H9 (cell line): Measurements from ENCODE around the gene LIF. TPM values are rescaled to one million over a fixed set of nuclear protein-coding genes. Genes with fewer than 3 reads are reported as not detected.

Experiments
- DNase-seq: peaks from one replicate; pipeline ENCODE4 v3.0.0-alpha.2; 2017
- H2AFZ ChIP-seq: one replicate; pipeline ENCODE4 v1.6.1; 2013; ENCODE audit warnings: mild to moderate bottlenecking, low read length, control low read depth, moderate library complexity
- H2AK5ac ChIP-seq: 2 replicates; pipeline ENCODE4 v1.6.1; 2013; ENCODE audit warnings: low read length, control low read depth, mixed read lengths; ENCODE audit not compliant: insufficient read length
- H2BK120ac ChIP-seq: one replicate; pipeline ENCODE4 v1.6.1; 2013; ENCODE audit warnings: low read depth, mild to moderate bottlenecking, low read length, control low read depth, inconsistent platforms; ENCODE audit not compliant: poor library complexity, severe bottlenecking
- H2BK12ac ChIP-seq: 2 replicates; pipeline ENCODE4 v1.6.1; 2013; ENCODE audit warnings: low read length, control low read depth, mixed read lengths, low read depth; ENCODE audit not compliant: insufficient read length
- H2BK15ac ChIP-seq: 2 replicates; pipeline ENCODE4 v1.6.1; 2013; ENCODE audit warnings: low read depth, low read length, control low read depth
- H2BK20ac ChIP-seq: one replicate; pipeline ENCODE4 v1.6.1; 2013; ENCODE audit warnings: low read depth, mild to moderate bottlenecking, low read length, control low read depth, inconsistent platforms; ENCODE audit not compliant: poor library complexity, severe bottlenecking
- H2BK5ac ChIP-seq: 2 replicates; pipeline ENCODE4 v1.6.1; 2013; ENCODE audit warnings: low read length, control low read depth, mixed read lengths; ENCODE audit not compliant: insufficient read length
- H3K14ac ChIP-seq: 2 replicates; pipeline ENCODE4 v1.6.1; 2013; ENCODE audit warnings: low read length, control low read depth; ENCODE audit not compliant: insufficient read depth
- H3K18ac ChIP-seq: 2 replicates; pipeline ENCODE4 v1.6.1; 2013; ENCODE audit warnings: low read depth, mild to moderate bottlenecking, mixed read lengths, low read length, control low read depth; ENCODE audit not compliant: insufficient read length
- H3K23ac ChIP-seq: 2 replicates; pipeline ENCODE4 v1.6.1; 2013; ENCODE audit warnings: low read length, control low read depth, mixed read lengths, low read depth; ENCODE audit not compliant: insufficient read length
- H3K23me2 ChIP-seq: 2 replicates; pipeline ENCODE4 v1.6.1; 2013; ENCODE audit warnings: low read depth, mild to moderate bottlenecking, mixed read lengths, low read length, control low read depth; ENCODE audit not compliant: insufficient read length, poor library complexity, severe bottlenecking
- H3K27ac ChIP-seq: 2 replicates; pipeline ENCODE4 v1.5.1; 2013; ENCODE audit warnings: low read length, control low read depth, mixed read lengths, low read depth; ENCODE audit not compliant: insufficient read length
- H3K27me3 ChIP-seq: 2 replicates; pipeline ENCODE4 v1.6.1; 2013; ENCODE audit warnings: low read length, control low read depth, inconsistent platforms; ENCODE audit not compliant: insufficient read depth
- H3K4ac ChIP-seq: 2 replicates; pipeline ENCODE4 v1.6.1; 2013; ENCODE audit warnings: low read depth, mild to moderate bottlenecking, control low read depth, inconsistent platforms, low read length, moderate library complexity
- H3K4me1 ChIP-seq: 2 replicates; pipeline ENCODE4 v1.6.1; 2013; ENCODE audit warnings: low read length, control low read depth, inconsistent platforms; ENCODE audit not compliant: insufficient read depth
- H3K4me2 ChIP-seq: 2 replicates; pipeline ENCODE4 v1.6.1; 2013; ENCODE audit warnings: low read length, control low read depth, mixed read lengths; ENCODE audit not compliant: insufficient read length, insufficient read depth
- H3K56ac ChIP-seq: 2 replicates; pipeline ENCODE4 v1.6.1; 2013; ENCODE audit warnings: low read depth, mild to moderate bottlenecking, mixed read lengths, low read length, control low read depth; ENCODE audit not compliant: insufficient read length
- H3K79me1 ChIP-seq: 2 replicates; pipeline ENCODE4 v1.6.1; 2013; ENCODE audit warnings: low read depth, mild to moderate bottlenecking, moderate library complexity, low read length, control low read depth, inconsistent platforms; ENCODE audit not compliant: insufficient read depth, poor library complexity, severe bottlenecking
- H3K79me2 ChIP-seq: 2 replicates; pipeline ENCODE4 v1.6.1; 2013; ENCODE audit warnings: low read length, control low read depth, inconsistent platforms; ENCODE audit not compliant: insufficient read depth
- H3K9ac ChIP-seq: 2 replicates; pipeline ENCODE4 v1.6.1; 2013; ENCODE audit warnings: low read length, control low read depth, mixed read lengths; ENCODE audit not compliant: insufficient read length; ENCODE audit errors: extremely low read depth
- H3K9me3 ChIP-seq: one replicate; pipeline ENCODE4 v1.6.1; 2013; ENCODE audit warnings: low read depth, low read length, inconsistent platforms; ENCODE audit not compliant: control insufficient read depth
- H3T11ph ChIP-seq: one replicate; pipeline ENCODE4 v1.6.1; 2013; ENCODE audit warnings: mild to moderate bottlenecking, low read length, control low read depth, inconsistent platforms
- H4K20me1 ChIP-seq: one replicate; pipeline ENCODE4 v1.6.1; 2013; ENCODE audit not compliant: control insufficient read depth, insufficient read length, insufficient read depth
- H4K5ac ChIP-seq: 2 replicates; pipeline ENCODE4 v1.6.1; 2013; ENCODE audit warnings: low read depth, mild to moderate bottlenecking, mixed read lengths, low read length, control low read depth; ENCODE audit not compliant: insufficient read length
- H4K8ac ChIP-seq: replicated peaks from 2 replicates; pipeline ENCODE4 v1.6.1; 2013; ENCODE audit warnings: low read length, control low read depth, mixed read lengths, low read depth; ENCODE audit not compliant: insufficient read length
- H4K91ac ChIP-seq: 2 replicates; pipeline ENCODE4 v1.6.1; 2013; ENCODE audit warnings: low read depth, mild to moderate bottlenecking, moderate library complexity, mixed read lengths, low read length, control low read depth; ENCODE audit not compliant: insufficient read length
- H3K27ac Mint-ChIP-seq, 3 experiments: 2 replicates in 2 of 3; 3 replicates in 1 of 3; pipeline ENCODE4 v1.8.0; 2020 to 2021; ENCODE audit warnings: mixed read lengths in 3 of 3, mild to moderate bottlenecking in 1 of 3, moderate library complexity in 1 of 3
- H3K27me3 Mint-ChIP-seq: 2 replicates; pipeline ENCODE4 v1.8.0; 2021; ENCODE audit warnings: low read depth, mild to moderate bottlenecking, moderate library complexity, mixed read lengths
- H3K36me3 Mint-ChIP-seq, 3 experiments: 2 replicates in 2 of 3; 3 replicates in 1 of 3; pipeline ENCODE4 v1.8.0; 2020 to 2021; ENCODE audit warnings: low read depth in 3 of 3, mixed read lengths in 3 of 3; ENCODE audit not compliant: insufficient read depth in 1 of 3
- H3K4me1 Mint-ChIP-seq, 2 experiments: 2 replicates each; pipeline ENCODE4 v1.8.0; 2020; ENCODE audit warnings: mixed read lengths in 2 of 2
- H3K4me3 Mint-ChIP-seq, 2 experiments: 2 replicates in 1 of 2; 3 replicates in 1 of 2; pipeline ENCODE4 v1.8.0; 2020 to 2021; ENCODE audit warnings: mild to moderate bottlenecking in 2 of 2, mixed read lengths in 2 of 2, moderate library complexity in 1 of 2
- H3K9me3 Mint-ChIP-seq, 2 experiments: 2 replicates in 1 of 2; 3 replicates in 1 of 2; pipeline ENCODE4 v1.8.0; 2020; ENCODE audit warnings: mild to moderate bottlenecking in 2 of 2, mixed read lengths in 2 of 2, moderate library complexity in 1 of 2
- CTCF ChIP-seq: fragments of 200-600 bp; sonication (generic); conservative IDR thresholded peaks from 3 replicates; pipeline ENCODE4 v1.8.0; 2021; ENCODE audit warnings: antibody characterized with exemption, mild to moderate bottlenecking
- WGBS: extraction: QIAGEN DNeasy Blood & Tissue Kit; methylation state at CpG from one replicate; pipeline ENCODE4 v1.1.7; 2013; ENCODE audit warnings: missing lambda C conversion rate, low lambda C conversion rate, mixed read lengths; ENCODE audit not compliant: insufficient read length; ENCODE audit errors: extremely low coverage; 5-methylcytosine and 5-hydroxymethylcytosine counted together
- total RNA-seq: library from RNA; stranded (reverse); gene quantifications from 2 replicates; pipeline ENCODE4 v1.2.1, GENCODE V29; 2021

Gene LIF
- total RNA-seq, 1 experiment from 2014 or later, result 6.1 TPM

- Mint-ChIP-seq H3K36me3 (no peaks in the 10 kb centered on the region), H3K27me3 (peaks cover 11% of the 10 kb centered on the region), H3K4me1 (peaks cover 4 to 12% of the 10 kb centered on the region in 2 experiments), H3K4me3 (no peak overlapping the region), H3K27ac (no peak overlapping the region), H3K9me3 (no peaks in the 10 kb centered on the region)
- no peak overlapping the region for H3K27ac ChIP-seq
- no peak overlapping the region for H4K91ac ChIP-seq
- no peaks in the 10 kb centered on the region for H3K23me2 ChIP-seq
- H3K23ac ChIP-seq, result no peak overlapping the region
- no peaks in the 10 kb centered on the region for H4K20me1 ChIP-seq
- no CpG with 5 or more reads among the region's 9 CpGs for WGBS
- no peak overlapping the region for H3K4me2 ChIP-seq
- no peak overlapping the region for H2BK15ac ChIP-seq
- H2AK5ac ChIP-seq, result no peak overlapping the region
- no peak overlapping the region for H2AFZ ChIP-seq
- no peak overlapping the region for H3K9ac ChIP-seq
- no peak overlapping the region for H3K56ac ChIP-seq
- H3K27me3 ChIP-seq, result no peaks in the 10 kb centered on the region; the same call in 1 of the 2 replicates
- no peak for TF ChIP-seq CTCF
- DNase-seq, result no peak
- H3T11ph ChIP-seq, result no peak overlapping the region
- no peak overlapping the region; the same call in 1 of the 2 replicates for H3K14ac ChIP-seq
- H3K4me1 ChIP-seq, result no peaks in the 10 kb centered on the region
- no peak overlapping the region for H2BK20ac ChIP-seq
- H4K8ac ChIP-seq, result no peak overlapping the region
- H3K79me2 ChIP-seq, result no peaks in the 10 kb centered on the region
- no peak overlapping the region for H3K18ac ChIP-seq
- no peak overlapping the region for H2BK5ac ChIP-seq
- H3K9me3 ChIP-seq, result no peaks in the 10 kb centered on the region
- H3K79me1 ChIP-seq, result no peaks in the 10 kb centered on the region
- no peak overlapping the region for H2BK120ac ChIP-seq
- no peak overlapping the region for H3K4ac ChIP-seq
- no peak overlapping the region for H2BK12ac ChIP-seq
- no peak overlapping the region for H4K5ac ChIP-seq
Measured at GRCh38 chr22:30265131-30265720, 18.7 kb upstream of the LIF start.
